MV-4-11 (cell line): ENCODE results near the gene EEF1AKMT1.
A peak's percentile ranks its signal among the peaks of the same experiment; 100 is the strongest.
"Not testable (repeated sequence)": the region's sequence is repeated elsewhere in the genome, so short reads cannot be mapped to it uniquely, and the experiment has no call there.

Source experiments
- DNase-seq: peaks from one replicate; lab custom pipeline; 2025; lab: John Stamatoyannopoulos, UW

Gene EEF1AKMT1

DNA sequence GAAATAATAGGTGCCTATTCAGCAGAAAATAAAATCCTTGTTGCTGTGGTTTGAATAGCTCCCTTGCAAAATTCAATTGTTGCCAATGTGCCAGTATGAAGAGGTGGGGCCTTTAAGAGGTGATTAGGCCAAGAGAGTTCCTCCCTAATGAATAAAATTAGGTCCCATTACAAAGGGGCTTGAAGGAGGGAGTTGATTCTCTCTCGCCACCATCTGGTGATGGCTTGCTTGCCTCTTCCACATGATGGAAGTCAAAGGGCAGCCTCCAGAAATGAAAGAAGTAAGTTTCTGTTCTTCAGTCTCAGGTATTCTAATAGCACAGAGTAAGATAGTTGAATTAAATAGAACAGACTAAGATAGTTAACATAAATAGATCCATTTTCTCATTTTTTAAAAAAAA lies 3.0 kb upstream of the EEF1AKMT1 start:
- no peak for DNase-seq

DNA sequence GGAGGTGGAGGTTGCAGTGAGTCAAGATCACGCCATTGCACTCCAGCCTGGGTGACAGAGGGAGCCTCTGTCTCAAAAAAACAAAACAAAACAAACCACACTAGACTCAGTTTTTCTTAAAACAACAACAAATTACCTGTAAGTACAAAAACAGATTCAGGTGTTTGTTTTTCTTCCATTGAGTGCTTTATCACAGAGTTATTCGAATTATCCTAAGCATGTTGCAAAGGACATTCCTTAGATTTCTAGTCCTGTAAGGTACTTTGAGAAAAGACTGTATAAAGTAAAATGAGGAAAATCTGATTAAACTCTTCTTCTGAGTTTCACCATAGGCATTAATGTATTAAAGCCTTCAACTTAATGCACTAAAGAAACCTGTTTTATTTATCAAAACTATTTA lies 2.2 kb upstream of the EEF1AKMT1 start:
- no peak for DNase-seq

DNA sequence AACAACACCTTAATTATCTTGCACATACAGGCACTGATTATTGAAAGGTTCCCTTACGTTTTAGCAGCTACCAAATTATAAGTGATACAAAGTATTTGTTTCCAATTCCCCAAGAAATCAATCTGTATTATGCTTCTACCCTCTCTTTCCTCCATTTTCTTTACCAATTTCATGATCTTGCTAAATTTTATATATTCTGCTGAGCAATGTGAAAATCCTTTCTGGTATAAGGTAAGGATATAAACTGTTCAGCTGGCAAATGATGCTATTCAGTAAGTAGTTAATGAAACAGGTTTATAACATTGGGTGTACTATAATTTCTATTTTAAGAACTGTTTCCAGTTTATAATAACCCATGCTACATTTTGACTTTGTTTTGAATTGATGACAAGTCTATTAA lies 985 bp upstream of the EEF1AKMT1 start:
- no peak for DNase-seq

DNA sequence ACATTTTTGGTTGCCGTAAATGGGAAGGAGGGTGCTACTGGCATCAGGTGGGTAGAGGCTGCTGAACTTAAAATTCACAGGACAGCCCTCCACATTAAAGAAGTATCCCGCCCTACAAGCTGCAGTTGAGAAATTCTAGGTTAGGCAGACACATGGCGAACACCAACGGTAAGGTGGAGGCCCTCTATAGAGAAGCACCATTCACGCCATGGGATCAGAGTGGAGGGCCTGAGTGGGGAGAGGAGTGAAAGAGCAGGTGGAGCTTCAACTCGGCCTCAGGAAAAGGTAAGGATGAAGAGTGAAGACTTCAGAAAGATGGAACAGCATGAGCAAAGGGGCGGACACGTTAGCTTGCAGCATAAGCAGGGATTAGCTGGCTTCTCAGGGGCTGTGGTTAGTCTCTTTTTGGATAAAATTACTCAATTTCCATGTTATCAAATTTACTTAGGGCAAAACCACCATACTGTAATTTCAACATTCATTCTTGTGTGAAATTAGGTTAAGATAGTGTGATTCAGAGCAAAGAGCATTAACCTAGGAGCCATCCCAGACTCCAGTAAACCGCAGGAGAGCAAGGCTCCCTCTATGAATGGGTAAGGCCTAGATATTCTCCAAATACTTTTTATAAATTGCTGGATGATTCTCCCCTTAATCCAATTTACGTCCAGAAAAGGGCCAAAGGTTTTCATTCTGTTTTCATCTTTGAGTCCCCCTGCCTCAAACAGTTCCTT lies 1.2 kb downstream of the EEF1AKMT1 start:
- peak; percentile 53 for DNase-seq

DNA sequence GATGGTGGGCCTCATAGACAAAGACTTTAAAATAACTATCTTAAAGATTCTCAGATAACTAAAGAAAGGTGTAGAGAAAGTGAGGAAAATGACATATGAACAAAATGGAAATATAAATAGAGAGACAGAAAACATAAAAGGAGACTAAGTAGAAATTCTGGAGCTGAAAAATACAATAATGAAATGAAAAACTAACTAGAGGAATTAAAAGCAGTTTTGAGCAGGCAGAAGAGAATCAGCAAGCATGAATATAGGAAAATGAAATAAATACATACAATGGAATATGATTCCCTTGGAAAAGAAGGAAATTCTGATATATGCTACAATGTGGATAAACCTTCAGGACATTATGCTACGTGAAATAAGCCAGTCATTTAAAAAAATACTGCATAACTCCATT lies 3.9 kb downstream of the EEF1AKMT1 start:
- DNase-seq, result no peak

DNA sequence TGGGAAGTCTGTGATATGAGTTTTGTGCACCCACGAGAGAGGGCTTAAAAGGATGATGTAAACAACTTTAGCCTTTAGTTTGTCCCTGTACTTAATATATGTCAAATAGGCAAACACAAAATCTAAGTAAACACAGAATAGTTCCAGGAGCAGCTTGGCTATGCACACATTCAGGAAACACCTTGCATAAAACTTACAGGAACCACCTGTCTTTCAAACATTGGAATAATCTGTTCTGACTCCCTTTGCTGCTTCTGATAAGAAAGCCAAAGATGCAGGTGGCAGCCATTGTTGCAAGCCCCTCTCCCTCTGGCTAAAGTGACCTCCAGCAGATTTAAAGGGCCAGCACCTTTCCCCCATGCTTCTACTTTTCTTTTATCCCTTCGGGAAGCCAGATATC lies 4.7 kb downstream of the EEF1AKMT1 start:
- DNase-seq, result no peak

DNA sequence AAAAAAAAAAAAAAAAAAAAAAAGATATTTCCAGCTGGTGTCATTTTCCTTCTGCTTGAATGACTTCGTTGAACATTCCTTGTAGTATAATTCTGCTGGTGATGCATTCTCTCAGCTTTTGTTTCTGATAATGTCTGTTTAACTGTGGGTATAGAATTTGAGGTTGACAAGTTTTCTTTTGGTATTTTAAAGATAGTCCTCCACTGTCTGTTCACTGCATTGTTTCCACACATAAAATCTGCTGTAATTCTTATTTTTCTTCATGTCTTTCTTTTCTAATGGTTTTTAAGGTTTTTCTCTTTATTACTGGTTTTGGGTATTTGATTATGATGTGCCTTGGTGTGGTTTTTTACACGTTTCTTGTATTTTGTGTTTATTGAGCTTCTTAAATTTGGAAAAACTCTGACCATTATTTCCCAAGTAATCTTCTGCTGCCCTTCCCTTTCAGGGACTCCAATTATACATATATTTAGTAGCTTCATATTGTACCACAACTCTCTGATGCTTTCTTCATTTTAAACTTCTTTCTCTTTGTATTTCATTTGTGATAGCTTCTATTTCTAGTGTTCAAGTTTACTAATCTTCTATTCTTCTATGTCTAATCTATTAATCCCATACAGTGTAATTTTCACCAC lies 6.3 kb downstream of the EEF1AKMT1 start:
- DNase-seq, result no peak

DNA sequence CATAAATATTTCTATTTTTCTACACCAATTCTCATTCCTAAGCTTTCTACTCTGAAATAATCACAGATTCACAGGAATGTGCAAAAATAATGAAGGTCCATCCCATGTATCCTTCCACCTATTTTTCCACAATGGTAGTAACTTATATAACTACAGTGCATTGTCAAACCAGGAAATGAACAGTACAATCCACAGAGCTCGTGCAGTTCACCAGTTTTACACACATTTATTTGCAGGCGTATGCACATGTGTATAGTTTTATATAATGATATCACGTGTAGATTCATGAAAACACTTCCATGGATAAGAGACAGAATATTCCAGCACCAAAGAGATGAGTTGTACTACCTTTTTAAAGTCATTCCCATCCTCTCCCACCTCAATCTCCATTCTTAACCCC lies 12.9 kb downstream of the EEF1AKMT1 start:
- DNase-seq, result no peak

DNA sequence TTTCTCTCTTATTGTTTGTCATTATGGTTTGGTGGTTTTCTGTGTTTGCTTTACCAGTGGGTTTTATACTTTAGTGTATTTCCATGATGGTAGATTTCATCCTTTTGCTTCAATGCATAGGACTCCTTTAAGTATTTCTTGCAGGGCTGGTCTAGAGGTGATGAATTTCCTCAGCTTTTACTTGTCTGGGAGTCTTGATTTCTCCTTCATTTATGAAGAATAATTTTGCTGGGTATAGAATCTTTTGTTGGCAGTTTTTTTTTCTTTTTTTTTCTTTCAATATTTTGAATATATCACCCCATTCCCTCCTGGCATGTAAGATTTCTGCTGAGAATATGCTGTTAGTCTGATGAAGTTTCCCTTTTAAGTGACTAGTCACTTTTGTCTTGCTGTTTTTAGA lies 19.8 kb downstream of the EEF1AKMT1 start:
- no peak for DNase-seq

DNA sequence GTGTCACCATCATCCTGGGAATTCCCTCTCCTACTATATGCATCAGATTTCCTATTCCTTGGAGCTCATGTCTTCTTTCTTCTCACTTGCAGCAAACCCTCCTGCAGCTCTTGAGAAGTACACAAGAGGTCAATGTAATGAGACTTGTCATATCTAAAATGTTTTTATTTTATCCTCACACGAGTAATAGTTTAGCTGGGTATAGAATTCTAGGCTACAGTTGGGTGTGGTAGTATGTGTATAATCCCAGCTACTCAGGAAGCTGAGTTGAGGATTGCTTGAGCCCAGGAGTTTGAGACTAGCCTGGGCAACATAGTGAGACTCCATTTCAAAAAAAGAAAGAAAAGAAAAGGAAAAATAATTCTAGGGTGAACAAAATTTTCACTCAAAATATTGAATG lies 24.4 kb downstream of the EEF1AKMT1 start:
- DNase-seq, result no peak

DNA sequence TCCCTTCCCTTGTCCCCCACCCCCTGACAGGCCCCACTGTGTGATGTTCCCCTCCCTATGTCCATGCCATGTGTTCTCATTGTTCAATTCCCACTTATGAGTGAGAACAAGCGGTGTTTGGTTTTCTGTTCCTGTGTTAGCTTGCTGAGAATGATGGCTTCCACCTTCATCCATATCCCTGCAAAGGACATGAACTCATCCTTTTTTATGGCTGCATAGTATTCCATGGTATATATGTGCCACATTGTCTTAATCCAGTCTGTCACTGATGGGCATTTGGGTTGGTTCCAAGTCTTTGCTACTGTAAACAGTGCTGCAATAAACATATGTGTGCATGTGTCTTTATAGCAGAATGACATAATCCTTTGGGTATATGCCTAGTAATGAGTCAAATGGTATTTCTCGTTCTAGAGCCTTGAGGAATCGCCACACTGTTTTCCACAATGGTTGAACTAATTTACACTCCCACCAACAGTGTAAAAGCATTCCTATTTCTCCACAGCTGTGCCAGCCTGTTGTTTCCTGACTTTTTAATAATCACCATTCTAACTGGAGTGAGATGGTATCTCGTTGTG lies 29.8 kb downstream of the EEF1AKMT1 start:
- not testable (repeated sequence) for DNase-seq

DNA sequence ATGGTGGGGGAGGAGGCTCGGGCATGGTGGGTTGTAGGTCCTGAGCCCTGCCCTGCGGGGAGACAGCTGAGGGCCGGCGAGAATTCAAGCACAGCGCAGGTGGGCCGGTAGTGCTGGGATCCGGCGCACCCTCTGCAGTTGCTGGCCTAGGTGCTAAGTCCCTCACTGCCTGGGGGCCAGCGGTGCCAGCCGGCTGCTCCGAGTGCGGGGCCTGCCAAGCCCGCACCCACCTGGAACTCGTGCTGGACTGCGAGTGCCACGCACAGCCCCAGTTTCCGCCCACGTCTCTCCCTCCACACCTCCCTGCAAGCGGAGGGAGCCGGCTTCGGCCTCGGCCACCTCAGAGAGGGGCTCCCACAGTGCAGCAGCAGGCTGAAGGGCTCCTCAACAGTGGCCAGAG lies 33.7 kb downstream of the EEF1AKMT1 start:
- no peak for DNase-seq

DNA sequence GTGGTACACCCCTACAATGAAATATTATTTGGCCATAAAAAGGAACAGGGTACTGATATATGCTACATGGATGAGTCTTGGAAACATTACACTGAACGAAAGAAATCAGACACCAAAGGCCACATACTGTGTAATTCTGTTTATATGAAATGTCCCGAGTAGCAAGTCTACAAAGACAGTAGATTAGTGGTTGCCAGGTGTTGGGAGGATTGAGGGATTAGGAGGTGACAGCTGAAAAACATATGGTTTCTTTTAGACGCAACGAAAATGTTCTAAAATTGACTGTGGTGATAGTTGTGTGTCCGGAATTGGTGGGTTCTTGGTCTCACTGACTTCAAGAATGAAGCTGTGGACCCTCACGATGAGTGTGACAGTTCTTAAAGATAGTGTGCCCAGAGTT lies 35.1 kb downstream of the EEF1AKMT1 start:
- no peak for DNase-seq

DNA sequence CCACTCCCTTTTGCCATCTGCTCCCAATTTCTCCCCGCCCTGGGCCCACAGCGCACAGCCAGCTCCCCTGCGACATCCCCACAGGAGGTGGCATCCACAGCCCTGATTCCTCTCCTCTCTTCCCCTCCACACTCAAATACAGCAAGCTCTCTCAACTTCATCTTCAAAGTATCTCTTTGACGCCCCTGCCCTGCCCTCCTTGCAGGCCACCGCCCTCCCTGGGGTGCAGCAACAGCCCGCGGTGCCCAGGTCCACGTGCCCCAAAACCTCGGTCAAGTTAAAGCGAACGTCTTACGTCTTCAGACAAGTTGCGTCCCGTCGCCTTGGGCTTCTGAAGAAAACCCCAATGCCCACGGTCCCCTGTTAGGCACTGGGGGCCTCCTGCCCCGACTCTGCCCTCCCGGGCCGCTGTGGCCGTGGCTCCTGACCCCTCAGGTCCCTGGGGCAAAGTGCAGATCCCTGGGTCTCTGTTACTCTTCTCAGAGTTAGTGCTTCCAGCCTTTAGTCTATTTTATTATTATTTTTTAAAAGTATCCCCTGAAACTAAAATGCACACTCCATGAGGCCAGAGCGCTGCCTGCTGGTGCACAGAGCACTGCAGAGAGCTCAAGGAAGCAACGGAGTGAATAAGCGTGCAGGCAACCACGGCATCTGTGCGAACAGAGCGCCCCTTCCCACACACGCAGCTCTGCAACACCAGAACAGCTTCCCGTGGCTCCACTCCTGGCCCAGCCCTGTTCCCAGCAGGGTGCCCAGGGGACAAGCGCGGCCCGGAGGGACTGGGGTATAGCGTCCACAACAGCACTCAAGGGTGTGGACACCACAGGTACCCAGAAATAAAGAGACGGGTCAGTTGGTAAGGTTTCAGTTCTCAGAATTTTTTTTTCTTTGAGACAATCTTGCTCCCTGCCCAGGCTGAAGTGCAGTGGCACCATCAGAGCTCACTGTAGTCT lies 43.9 kb downstream of the EEF1AKMT1 start:
- DNase-seq, result no peak

DNA sequence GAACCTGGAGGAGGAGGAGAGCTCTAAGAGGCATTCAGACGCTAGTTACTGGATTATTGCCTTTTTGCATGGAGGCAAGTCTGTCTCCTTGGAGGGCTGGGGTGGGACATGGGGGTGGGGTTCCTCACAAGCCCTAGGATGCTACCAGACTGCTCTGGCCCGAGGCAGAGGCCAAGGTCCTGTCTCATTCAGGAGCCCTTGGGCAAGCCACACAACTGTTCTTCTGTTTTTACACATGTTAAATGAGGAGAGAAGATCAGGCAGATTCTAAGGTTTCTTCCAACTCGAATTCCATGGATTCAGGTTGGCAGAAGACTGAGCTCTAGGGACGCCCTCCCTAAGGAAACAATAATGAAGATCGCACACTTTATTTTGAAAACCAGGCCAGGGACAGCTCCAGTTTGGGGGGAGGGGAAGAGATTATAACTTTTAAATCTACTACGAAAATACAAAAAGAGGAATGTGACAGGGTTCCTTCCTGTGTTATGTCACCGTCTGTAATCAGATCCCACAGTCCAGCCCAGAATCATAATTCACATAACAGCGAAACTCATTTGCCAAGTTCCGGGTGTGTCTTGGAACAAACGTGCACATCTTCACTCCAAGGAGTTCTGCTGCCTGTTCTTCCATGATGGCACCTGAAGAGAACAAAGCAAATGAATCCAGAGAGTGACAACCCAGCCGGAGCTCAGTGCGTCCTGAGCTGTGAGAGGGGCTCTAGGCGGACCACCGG lies 45.0 kb downstream of the EEF1AKMT1 start:
- DNase-seq, result no peak

DNA sequence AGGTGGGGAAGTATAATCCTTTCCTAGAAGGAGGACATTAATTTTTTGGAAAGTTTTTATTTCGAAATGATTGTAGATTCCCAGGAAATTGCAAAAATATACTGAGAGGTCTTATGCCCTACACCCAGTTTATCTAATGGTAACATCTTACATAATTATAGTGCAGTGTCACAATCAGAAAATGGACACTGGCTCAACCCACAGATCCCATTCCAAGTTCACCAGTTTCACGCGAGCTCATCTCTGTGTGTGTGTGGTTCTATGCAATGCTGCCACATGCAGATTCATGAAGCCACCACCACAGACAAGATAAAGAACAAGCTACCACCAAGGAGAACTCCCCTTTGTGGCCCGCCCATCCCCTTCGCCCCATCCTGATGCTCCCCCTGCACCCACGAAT lies 45.9 kb downstream of the EEF1AKMT1 start:
- peak; percentile 16 for DNase-seq

DNA sequence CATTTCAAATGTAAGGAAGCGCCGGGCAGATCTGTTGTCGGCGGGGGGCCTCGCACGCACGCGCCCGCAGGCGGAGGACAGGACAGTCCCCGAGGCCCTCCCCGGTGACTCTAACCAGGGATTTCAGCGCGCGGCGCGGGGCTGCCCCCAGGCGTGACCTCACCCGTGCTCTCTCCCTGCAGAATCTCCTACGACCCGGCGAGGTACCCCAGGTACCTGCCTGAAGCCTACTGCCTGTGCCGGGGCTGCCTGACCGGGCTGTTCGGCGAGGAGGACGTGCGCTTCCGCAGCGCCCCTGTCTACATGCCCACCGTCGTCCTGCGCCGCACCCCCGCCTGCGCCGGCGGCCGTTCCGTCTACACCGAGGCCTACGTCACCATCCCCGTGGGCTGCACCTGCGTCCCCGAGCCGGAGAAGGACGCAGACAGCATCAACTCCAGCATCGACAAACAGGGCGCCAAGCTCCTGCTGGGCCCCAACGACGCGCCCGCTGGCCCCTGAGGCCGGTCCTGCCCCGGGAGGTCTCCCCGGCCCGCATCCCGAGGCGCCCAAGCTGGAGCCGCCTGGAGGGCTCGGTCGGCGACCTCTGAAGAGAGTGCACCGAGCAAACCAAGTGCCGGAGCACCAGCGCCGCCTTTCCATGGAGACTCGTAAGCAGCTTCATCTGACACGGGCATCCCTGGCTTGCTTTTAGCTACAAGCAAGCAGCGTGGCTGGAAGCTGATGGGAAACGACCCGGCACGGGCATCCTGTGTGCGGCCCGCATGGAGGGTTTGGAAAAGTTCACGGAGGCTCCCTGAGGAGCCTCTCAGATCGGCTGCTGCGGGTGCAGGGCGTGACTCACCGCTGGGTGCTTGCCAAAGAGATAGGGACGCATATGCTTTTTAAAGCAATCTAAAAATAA lies 52.1 kb downstream of the EEF1AKMT1 start:
- no peak for DNase-seq

DNA sequence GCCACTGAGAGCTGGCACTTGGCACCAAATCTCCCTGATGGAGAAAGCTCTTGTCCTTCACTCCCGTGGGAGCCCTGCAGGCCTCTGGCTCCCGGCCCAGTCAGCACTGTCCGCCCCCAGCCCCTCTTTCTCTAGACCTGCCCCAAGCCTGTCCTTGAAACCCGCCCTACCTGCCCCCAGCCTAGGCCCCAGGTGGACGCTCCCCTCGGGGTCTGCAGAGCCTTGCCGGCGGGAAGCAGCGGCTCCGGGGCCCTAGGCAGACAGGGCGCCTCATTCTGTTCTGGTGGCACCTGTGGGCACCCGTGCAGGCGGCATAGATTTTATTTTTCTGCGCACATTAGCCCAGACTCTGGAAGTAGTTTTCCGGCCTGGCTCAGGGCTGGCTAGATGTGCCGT lies 52.7 kb downstream of the EEF1AKMT1 start:
- no peak for DNase-seq

DNA sequence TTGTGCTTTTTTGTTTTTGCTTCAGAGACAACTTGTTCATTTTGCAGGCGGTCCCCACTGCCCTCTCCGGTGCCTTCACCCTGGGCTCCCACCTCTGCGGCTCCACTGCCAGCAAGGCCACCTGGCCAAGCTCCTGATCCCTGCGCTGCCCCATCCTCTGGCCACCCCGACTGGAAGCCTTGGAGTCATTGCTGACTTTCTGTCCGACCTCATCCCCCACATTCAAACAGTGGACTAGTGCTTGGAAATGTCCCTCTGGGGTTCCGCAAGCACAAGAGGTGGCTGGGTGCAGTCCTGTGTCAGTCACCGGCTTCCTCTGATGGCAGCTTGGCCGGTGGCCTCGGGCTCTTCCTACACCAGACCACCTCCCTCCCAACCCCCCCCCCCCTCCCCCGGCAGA lies 53.3 kb downstream of the EEF1AKMT1 start:
- DNase-seq, result no peak

DNA sequence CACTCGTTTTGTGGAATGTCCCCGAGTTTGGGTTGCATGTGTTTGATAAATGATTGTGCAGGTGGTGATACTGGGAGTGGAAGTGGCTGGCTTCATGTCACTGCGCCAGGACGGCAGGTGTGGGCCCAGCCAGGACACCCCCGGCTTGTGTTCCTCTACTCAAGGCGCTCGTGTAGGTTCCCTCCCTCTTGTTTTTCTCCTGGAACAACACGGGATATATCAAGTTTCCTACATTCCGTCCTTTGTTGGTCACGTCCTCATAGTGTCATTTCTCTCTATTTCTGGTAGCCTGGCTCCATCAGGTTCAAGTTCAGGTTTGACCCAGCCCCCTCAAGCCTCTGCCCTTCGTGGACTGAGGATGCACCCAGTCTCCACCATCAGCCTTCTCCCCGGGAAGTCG lies 54.0 kb downstream of the EEF1AKMT1 start:
- DNase-seq, result no peak
